ENCODE results near the gene TOMM70. TPM values are rescaled to one million over a fixed set of nuclear protein-coding genes. Genes with fewer than 3 reads are reported as not detected.

Gene TOMM70
- total RNA-seq, 1 donor from 2014 or later = 26.8 TPM

GRCh38 chr3:100386437-100387074 is 14.3 kb downstream of the TOMM70 start:
- peaks cover 7% of the 10 kb centered on the region for H3K9me3 ChIP-seq
- intact Hi-C loops (cut with DNase I) = no loop called here
- DNase-seq (ENCODE audit: extremely low spot score in 2 of 2) = no peak
- TF ChIP-seq POLR2A (IDR thresholded peaks at IDR 0.05) (no peak), POLR2AphosphoS5 (IDR thresholded peaks at IDR 0.05; ENCODE audit: insufficient read depth in 1 of 2, low read depth in 1 of 2) (no peak), CTCF (IDR thresholded peaks at IDR 0.05) (no peak)
- H3K4me1 ChIP-seq = no peaks in the 10 kb centered on the region
- no peak overlapping the region for H3K4me3 ChIP-seq
- no peak overlapping the region for H3K27ac ChIP-seq
- peaks cover 0 to 42% of the 10 kb centered on the region in 2 donors for H3K36me3 ChIP-seq
- no peaks in the 10 kb centered on the region for H3K27me3 ChIP-seq

GRCh38 chr3:100384733-100385525 is 16.0 kb downstream of the TOMM70 start:
- H3K9me3 ChIP-seq = peaks cover 7% of the 10 kb centered on the region
- H3K27ac ChIP-seq = no peak overlapping the region
- intact Hi-C loops (cut with DNase I) = no loop called here
- TF ChIP-seq CTCF (IDR thresholded peaks at IDR 0.05) (no peak), POLR2AphosphoS5 (IDR thresholded peaks at IDR 0.05; ENCODE audit: insufficient read depth in 1 of 2, low read depth in 1 of 2) (no peak), POLR2A (IDR thresholded peaks at IDR 0.05) (no peak)
- peaks cover 0 to 59% of the 10 kb centered on the region in 2 donors for H3K36me3 ChIP-seq
- DNase-seq (ENCODE audit: extremely low spot score in 2 of 2) = no peak
- H3K4me3 ChIP-seq = no peak overlapping the region
- no peaks in the 10 kb centered on the region for H3K27me3 ChIP-seq
- no peaks in the 10 kb centered on the region for H3K4me1 ChIP-seq

GRCh38 chr3:100376301-100376700 is 24.6 kb downstream of the TOMM70 start:
- intact Hi-C loops (cut with DNase I) = no loop called here
- H3K36me3 ChIP-seq = peaks cover 0 to 59% of the 10 kb centered on the region in 2 donors
- TF ChIP-seq POLR2A (IDR thresholded peaks at IDR 0.05) = no peak
- TF ChIP-seq CTCF (IDR thresholded peaks at IDR 0.05) = no peak
- no peak for TF ChIP-seq POLR2AphosphoS5 (IDR thresholded peaks at IDR 0.05; ENCODE audit: insufficient read depth in 1 of 2, low read depth in 1 of 2)
- no peak overlapping the region for H3K27ac ChIP-seq
- DNase-seq (ENCODE audit: extremely low spot score in 2 of 2) = no peak
- H3K4me1 ChIP-seq = no peaks in the 10 kb centered on the region
- no peaks in the 10 kb centered on the region for H3K9me3 ChIP-seq
- H3K27me3 ChIP-seq = no peaks in the 10 kb centered on the region
- H3K4me3 ChIP-seq = no peak overlapping the region

- Histone ChIP-seq H3K9me3 (no peaks in the 10 kb centered on the region), H3K27ac (no peak overlapping the region)
- DNase-seq (ENCODE audit: extremely low spot score in 2 of 2) = no peak
These were observed 26.4 kb downstream of the TOMM70 start for GRCh38 chr3:100374521-100374920.

More at GRCh38 chr3:100374521-100374920, 26.4 kb downstream of the TOMM70 start:
- intact Hi-C loops (cut with DNase I) = no loop called here
- H3K4me1 ChIP-seq = no peaks in the 10 kb centered on the region
- H3K4me3 ChIP-seq = no peak overlapping the region
- peaks cover 0 to 53% of the 10 kb centered on the region in 2 donors for H3K36me3 ChIP-seq
- H3K27me3 ChIP-seq = no peaks in the 10 kb centered on the region
- TF ChIP-seq CTCF (IDR thresholded peaks at IDR 0.05) (no peak), POLR2AphosphoS5 (IDR thresholded peaks at IDR 0.05; ENCODE audit: insufficient read depth in 1 of 2, low read depth in 1 of 2) (no peak), POLR2A (IDR thresholded peaks at IDR 0.05) (no peak)
